Cardiac muscle cell (in vitro differentiated cells and primary cell): Measurements from ENCODE around the gene NUAK2. TPM values are rescaled to one million over a fixed set of nuclear protein-coding genes. Genes with fewer than 3 reads are reported as not detected.

Experiments used
- DNase-seq, 2 donors: peaks; one replicate each; pipeline versions ENCODE4 v3.0.0 to v3.0.0-alpha.2; 2010 to 2017; ENCODE audit warnings: low read depth in 1 of 2, low spot score in 1 of 2
- H3K27ac ChIP-seq: fragments of 200-600 bp; sonication (generic); 2 replicates; pipeline ENCODE4 v1.5.1; 2016
- H3K27me3 ChIP-seq: fragments of 200-600 bp; sonication (generic); 2 replicates; pipeline ENCODE4 v1.6.0; 2016; ENCODE audit warnings: control low read depth
- H3K36me3 ChIP-seq: fragments of 200-600 bp; sonication (generic); 2 replicates; pipeline ENCODE4 v1.5.1; 2016; ENCODE audit warnings: control low read depth
- H3K4me1 ChIP-seq: fragments of 200-600 bp; sonication (generic); 2 replicates; pipeline ENCODE4 v1.8.1; 2017; ENCODE audit warnings: low read depth, mild to moderate bottlenecking, mixed run types
- H3K4me3 ChIP-seq: fragments of 200-600 bp; sonication (generic); 2 replicates; pipeline ENCODE4 v1.5.1; 2016; ENCODE audit warnings: mild to moderate bottlenecking
- H3K9me3 ChIP-seq: fragments of 200-600 bp; sonication (generic); 2 replicates; pipeline ENCODE4 v1.5.1; 2017; ENCODE audit warnings: low read depth, mild to moderate bottlenecking, control low read depth
- polyA plus RNA-seq: library from polyadenylated mRNA; unstranded; fragments of >200 nt; fragmentation: Nextera tagmentation; extraction: Ambion mirVana; gene quantifications from 2 replicates; pipeline ENCODE4 v1.2.1, GENCODE V29; 2016
- total RNA-seq: library from RNA; depleted of rRNA; stranded (reverse); fragments of >200 nt; gene quantifications from 2 replicates; pipeline ENCODE4 v1.2.3, GENCODE V29; 2016
- TF ChIP-seq, protein P1 (sequence below): IDR thresholded peaks from 2 replicates; pipeline ENCODE4 v1.5.1; 2012; ENCODE audit warnings: low read depth, mild to moderate bottlenecking, low read length

The NUAK2 gene
- total and polyA plus RNA-seq, 2 experiments from 2014 or later, result 2.1 to 4.3 TPM

DNA sequence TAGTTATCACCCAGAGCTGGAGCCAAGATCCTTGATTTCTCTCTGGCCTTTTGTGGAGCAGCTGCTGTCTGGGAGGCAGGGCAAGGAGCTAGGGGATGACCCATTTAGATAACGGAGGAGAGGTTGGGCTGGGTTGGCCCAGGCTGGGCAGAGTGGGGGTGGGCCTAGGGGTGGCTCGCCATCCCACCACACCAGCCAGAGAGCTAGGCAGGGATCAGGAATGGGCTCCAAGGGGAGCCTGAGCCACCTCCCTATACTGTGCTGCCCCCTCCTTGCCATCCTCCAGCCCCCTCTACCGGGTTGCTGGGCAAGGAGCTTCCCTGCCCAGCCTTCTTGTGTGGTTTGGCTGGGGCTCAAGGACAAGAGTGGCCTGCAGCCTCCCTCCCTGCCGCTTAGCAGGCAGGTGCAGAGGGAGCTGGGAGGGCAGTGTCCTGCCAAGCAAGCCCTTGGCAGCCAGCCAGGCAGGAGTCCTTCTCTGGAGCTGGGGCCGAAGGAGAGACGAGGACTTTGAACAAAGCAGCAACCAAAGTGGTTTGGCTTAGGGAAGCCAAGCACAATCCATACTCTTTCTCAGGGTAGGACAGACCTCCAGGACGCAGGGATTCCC is 4.1 kb downstream of the NUAK2 start:
- Histone ChIP-seq H3K27me3 (no peaks in the 10 kb centered on the region), H3K27ac (peak overlapping the region; percentile 11), H3K4me1 (peaks cover 22% of the 10 kb centered on the region), H3K4me3 (no peak overlapping the region), H3K36me3 (no peaks in the 10 kb centered on the region), H3K9me3 (no peaks in the 10 kb centered on the region)
- TF ChIP-seq, protein P1, sequence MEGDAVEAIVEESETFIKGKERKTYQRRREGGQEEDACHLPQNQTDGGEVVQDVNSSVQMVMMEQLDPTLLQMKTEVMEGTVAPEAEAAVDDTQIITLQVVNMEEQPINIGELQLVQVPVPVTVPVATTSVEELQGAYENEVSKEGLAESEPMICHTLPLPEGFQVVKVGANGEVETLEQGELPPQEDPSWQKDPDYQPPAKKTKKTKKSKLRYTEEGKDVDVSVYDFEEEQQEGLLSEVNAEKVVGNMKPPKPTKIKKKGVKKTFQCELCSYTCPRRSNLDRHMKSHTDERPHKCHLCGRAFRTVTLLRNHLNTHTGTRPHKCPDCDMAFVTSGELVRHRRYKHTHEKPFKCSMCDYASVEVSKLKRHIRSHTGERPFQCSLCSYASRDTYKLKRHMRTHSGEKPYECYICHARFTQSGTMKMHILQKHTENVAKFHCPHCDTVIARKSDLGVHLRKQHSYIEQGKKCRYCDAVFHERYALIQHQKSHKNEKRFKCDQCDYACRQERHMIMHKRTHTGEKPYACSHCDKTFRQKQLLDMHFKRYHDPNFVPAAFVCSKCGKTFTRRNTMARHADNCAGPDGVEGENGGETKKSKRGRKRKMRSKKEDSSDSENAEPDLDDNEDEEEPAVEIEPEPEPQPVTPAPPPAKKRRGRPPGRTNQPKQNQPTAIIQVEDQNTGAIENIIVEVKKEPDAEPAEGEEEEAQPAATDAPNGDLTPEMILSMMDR, result no peak
- DNase-seq, result peak; percentile 55 to 94

DNA sequence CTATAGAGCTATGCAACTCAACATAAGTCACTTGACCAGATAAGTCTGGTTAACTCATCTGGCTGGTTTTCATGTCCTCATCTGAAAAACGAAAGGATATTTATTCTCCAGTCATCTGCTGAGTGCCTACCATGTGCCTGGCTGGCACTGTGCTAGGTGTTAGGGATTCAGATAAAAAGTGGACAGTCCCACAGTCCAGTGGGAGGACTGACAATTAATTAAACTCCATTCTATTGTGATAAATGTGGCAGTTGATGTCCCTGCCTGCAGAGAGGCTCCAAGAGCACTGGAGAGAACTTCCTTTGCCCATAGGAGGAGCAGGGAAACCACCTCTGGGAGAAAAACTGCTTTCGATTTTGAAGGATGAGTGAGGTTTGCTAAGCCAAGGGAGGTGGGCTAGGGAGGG is 5.4 kb downstream of the NUAK2 start:
- H3K9me3 ChIP-seq, result no peaks in the 10 kb centered on the region
- no peaks in the 10 kb centered on the region for H3K27me3 ChIP-seq
- DNase-seq, result no peak
- H3K27ac ChIP-seq, result no peak overlapping the region
- TF ChIP-seq, protein P1, result no peak
- peaks cover 22% of the 10 kb centered on the region for H3K4me1 ChIP-seq
- no peaks in the 10 kb centered on the region for H3K36me3 ChIP-seq
- no peak overlapping the region for H3K4me3 ChIP-seq

DNA sequence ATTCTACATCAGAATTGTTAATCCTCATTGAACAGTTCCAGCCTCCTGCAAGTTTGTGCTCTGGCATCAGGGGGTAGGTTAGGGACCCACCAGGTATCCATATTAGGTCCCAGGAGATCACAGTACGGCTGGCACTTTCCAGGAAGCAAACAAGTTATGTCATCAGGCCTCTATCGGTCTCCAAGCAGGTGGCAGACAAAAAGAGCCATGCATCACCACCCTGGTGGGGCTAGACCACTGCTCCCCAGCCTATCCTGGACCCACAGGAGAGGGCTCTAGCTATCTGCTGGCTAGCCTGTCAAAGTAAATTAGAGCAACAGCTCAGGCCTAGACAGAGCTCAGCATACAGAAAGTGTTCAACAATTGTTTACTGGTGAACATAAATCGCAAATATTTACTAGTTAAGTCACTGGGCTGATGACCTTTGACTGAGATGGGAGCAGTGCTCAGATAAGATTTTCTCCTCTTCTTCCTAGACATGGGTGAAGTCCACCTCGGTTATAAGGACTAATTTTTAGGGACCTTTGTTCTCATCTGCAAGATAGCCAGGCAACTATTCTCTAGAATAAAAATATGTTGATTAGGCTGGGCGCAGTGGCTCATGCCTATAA is 6.4 kb downstream of the NUAK2 start:
- no peak for DNase-seq
- Histone ChIP-seq H3K9me3 (no peaks in the 10 kb centered on the region), H3K4me3 (no peak overlapping the region), H3K36me3 (no peaks in the 10 kb centered on the region), H3K4me1 (peaks cover 22% of the 10 kb centered on the region), H3K27ac (no peak overlapping the region), H3K27me3 (no peaks in the 10 kb centered on the region)
- TF ChIP-seq, protein P1, result no peak

DNA sequence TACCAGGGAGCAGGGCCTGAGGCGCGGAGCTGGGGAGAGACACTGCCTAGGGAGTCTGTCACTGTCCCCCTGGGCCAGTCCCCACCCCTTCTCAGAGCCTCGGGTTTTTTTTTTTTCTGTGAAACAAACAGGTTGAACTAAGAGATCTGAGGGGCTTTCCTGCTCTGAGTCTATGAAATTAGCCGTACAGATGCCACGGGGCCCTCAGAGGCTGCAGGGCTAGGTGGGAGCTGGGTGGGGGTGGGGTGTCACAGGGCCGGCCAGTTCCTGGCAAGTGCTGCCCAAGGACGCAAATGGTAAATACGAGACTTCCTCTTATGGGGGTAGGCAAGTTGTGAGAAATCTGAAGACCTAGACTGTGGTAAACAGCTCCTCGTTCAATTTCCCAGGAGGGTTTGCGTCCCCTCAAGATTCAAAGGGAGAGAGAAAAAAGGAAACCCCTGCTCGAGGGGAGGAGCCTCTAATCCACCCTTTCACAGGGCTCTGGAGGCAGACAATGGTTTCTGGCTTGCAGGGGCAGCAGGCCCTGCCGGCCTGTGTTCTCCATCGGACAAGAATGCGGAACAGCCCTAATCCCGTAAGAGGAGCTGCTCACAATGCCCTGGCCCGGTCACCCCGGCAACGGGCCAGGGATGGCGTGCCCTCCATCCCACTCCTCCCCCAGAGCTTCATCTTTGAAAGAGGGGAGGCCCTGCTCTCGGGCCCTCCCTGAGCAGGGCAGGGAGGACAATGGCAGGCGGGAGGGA is 7.8 kb downstream of the NUAK2 start:
- TF ChIP-seq, protein P1, result no peak
- Histone ChIP-seq H3K4me3 (no peak overlapping the region), H3K27ac (peak overlapping the region; percentile 76), H3K9me3 (no peaks in the 10 kb centered on the region), H3K4me1 (peaks cover 22% of the 10 kb centered on the region), H3K27me3 (no peaks in the 10 kb centered on the region), H3K36me3 (no peaks in the 10 kb centered on the region)
- peak; percentile 55 to 81 for DNase-seq

DNA sequence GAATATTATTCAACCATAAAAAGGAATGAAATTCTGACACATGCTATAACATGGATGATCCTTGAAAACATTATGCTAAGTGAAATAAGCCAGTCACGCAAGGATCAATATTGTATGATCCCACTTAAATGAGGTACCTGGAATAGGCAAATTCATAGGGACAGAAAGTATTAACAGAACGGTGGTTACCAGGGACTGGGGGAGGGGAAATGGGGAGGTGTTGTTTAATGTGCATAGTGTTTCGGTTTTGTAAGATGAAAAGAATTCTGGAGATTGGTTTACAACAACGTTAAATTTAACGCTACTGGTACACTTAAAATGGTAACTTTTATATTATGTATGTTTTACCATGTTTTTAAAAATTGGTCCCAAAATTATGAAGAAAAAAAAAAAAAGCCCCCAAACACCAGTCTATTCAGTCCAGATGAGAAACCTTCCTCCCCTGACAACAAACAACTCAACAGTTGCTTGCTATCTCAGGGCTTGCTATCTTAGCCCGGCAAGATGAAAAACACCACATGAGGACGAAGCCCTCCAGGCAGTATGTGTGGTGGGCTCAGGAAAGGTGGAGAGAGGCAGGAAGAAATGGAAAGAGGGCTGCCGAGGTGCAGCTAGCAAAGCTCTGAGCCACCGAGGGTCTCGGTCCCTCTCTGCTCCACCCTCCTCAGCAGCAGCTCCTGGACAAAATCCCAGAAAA is 8.5 kb downstream of the NUAK2 start:
- Histone ChIP-seq H3K36me3 (peaks cover under 1% of the 10 kb centered on the region), H3K27me3 (no peaks in the 10 kb centered on the region), H3K9me3 (no peaks in the 10 kb centered on the region), H3K4me3 (no peak overlapping the region), H3K27ac (peak overlapping the region; percentile 76), H3K4me1 (peaks cover 20% of the 10 kb centered on the region)
- TF ChIP-seq, protein P1, result no peak
- no peak for DNase-seq
